NCI-H1417 treated with DMSO at 0.1 percent for 48 hours (cell line): ENCODE measurements around the gene GOLGA8H.
"Not testable (repeated sequence)": the region's sequence is repeated elsewhere in the genome, so short reads cannot be mapped to it uniquely, and the experiment has no call there.

ENCODE experiments used
- DNase-seq: peaks from one replicate; lab custom pipeline; 2025; lab: John Stamatoyannopoulos, UW

The GOLGA8H gene

GRCh38 chr15:30603796-30604195, at the start of gene GOLGA8H:
Gene GOLGA8H, plus strand, starts transcription at chr15:30604028. Its CDS starts 98 bp downstream, at chr15:30604126.
- DNase-seq, result not testable (repeated sequence)

GRCh38 chr15:30566949-30567348, 36.9 kb upstream of the GOLGA8H start:
- not testable (repeated sequence) for DNase-seq

GRCh38 chr15:30573012-30573491, 30.8 kb upstream of the GOLGA8H start:
- DNase-seq, result not testable (repeated sequence)

- DNase-seq, result not testable (repeated sequence)
These were observed 24.3 kb upstream of the GOLGA8H start for GRCh38 chr15:30579394-30579970.

- DNase-seq, result not testable (repeated sequence)
These were observed 23.1 kb upstream of the GOLGA8H start for GRCh38 chr15:30580716-30581115.

- DNase-seq, result not testable (repeated sequence)
These were observed 4.9 kb upstream of the GOLGA8H start for GRCh38 chr15:30598953-30599352.

GRCh38 chr15:30612271-30612670, 8.4 kb downstream of the GOLGA8H start:
- not testable (repeated sequence) for DNase-seq

GRCh38 chr15:30621342-30621741, 17.5 kb downstream of the GOLGA8H start:
- DNase-seq, result not testable (repeated sequence)

GRCh38 chr15:30625436-30626193, 21.8 kb downstream of the GOLGA8H start, which contains the start of gene ARHGAP11B:
Gene ARHGAP11B, plus strand, starts transcription at chr15:30626128.
- DNase-seq, result not testable (repeated sequence)

- DNase-seq, result not testable (repeated sequence)
These were observed 22.4 kb downstream of the GOLGA8H start for GRCh38 chr15:30626194-30626565.

- not testable (repeated sequence) for DNase-seq
These were observed 22.8 kb downstream of the GOLGA8H start for GRCh38 chr15:30626632-30627031.

GRCh38 chr15:30650012-30650929, 46.4 kb downstream of the GOLGA8H start:
- no peak for DNase-seq

GRCh38 chr15:30661154-30661553, 57.3 kb downstream of the GOLGA8H start:
- DNase-seq, result not testable (repeated sequence)
